Tibial nerve (tissue), 4 donors: ENCODE results near the gene CLEC7A. TPM values are rescaled to one million over a fixed set of nuclear protein-coding genes. Genes with fewer than 3 reads are reported as not detected.
A peak's percentile ranks its signal among the peaks of the same experiment; 100 is the strongest.

ENCODE experiments used
- DNase-seq, 2 donors: peaks; one replicate each; pipeline ENCODE4 v3.0.0-alpha.2; 2019; ENCODE audit warnings: low spot score in 2 of 2
- H3K27ac ChIP-seq, 4 donors: fragments of 200-600 bp; sonication (generic) in 3 of 4; one replicate each; pipeline ENCODE4 v1.5.1; 2017 to 2019; ENCODE audit warnings: mild to moderate bottlenecking in 1 of 4
- H3K27me3 ChIP-seq, 2 donors: fragments of 200-600 bp; sonication (generic) in 1 of 2; one replicate each; pipeline versions ENCODE4 v1.5.1 to v1.6.0; 2017 to 2019
- H3K36me3 ChIP-seq, 3 donors: fragments of 200-600 bp; sonication (generic); one replicate each; pipeline ENCODE4 v1.5.1; 2018 to 2019
- H3K4me1 ChIP-seq, 4 donors: fragments of 200-600 bp; sonication (generic) in 3 of 4; one replicate each; pipeline ENCODE4 v1.5.1; 2017 to 2019
- H3K4me3 ChIP-seq, 4 donors: fragments of 200-600 bp; sonication (generic) in 3 of 4; one replicate each; pipeline ENCODE4 v1.5.1; 2017 to 2019; ENCODE audit warnings: mild to moderate bottlenecking in 1 of 4, moderate library complexity in 1 of 4
- H3K9me3 ChIP-seq, 4 donors: fragments of 200-600 bp; sonication (generic) in 3 of 4; one replicate each; pipeline ENCODE4 v1.5.1; 2017 to 2019
- EP300 ChIP-seq, 2 donors: sonication (generic); formaldehyde crosslinking; IDR thresholded peaks; one replicate each; pipeline ENCODE4 v1.6.1; 2017; ENCODE audit warnings: antibody characterized with exemption in 2 of 2, mild to moderate bottlenecking in 1 of 2
- POLR2A ChIP-seq, 2 donors: fragments of 450-650 bp; IDR thresholded peaks; one replicate each; pipeline ENCODE4 v1.6.1; 2017; ENCODE audit warnings: antibody characterized with exemption in 2 of 2, mild to moderate bottlenecking in 2 of 2, moderate library complexity in 2 of 2
- WGBS, 2 donors: methylation state at CpG; one replicate each; pipeline ENCODE4 v1.1.5; 2018; 5-methylcytosine and 5-hydroxymethylcytosine counted together
- total RNA-seq, 4 donors: library from RNA; depleted of rRNA; stranded (reverse); fragments of >200 nt; gene quantifications; one replicate each; pipeline ENCODE4 v1.1.0, GENCODE V29; 2016
- TF ChIP-seq, protein P1 (sequence below), 5 experiments: fragments of 200-600 bp in 3 of 5; fragments of 450-650 bp in 2 of 5; sonication (generic) in 3 of 5; IDR thresholded peaks; one replicate each; pipeline ENCODE4 v1.5.1; 2016 to 2019; ENCODE audit warnings: antibody characterized with exemption in 5 of 5, mild to moderate bottlenecking in 3 of 5, moderate library complexity in 2 of 5

CLEC7A gene
- total RNA-seq, 4 donors from 2014 or later, result 4.0 to 13.5 (median 7.9) TPM

DNA sequence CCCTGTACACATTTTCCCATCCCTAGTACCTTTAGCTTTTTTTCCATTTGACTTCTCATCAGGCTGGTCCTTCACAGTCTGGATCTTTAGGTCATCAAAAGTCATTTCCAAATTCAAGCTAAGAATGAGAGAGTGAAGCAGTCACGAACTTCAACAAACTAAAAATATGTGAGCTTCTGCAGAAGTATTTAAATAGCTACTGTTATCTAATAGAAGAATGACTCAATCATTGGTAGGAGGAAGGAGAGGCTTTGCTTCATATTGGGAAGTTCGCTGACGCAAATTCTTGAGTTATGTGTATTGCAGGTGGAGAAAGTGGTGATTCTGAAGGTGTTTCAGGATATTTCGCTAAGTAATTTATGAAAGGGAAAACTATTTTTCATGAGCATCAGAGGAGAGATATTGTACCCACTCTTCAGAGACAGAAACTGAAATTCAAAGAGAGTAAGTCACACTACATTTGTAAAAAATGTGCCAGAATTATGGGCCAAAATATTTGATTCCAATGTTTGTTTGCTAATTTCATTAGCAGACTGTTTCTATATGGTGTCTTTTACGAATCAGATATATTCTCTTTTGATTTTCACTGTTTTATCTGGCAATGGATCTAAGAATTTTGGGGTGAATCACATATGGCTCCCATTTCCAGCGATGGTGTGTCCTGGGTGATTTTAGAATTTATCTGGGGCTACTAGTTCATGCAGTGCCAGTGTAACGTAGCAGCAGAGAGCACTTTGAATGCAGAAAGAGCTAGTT, 42.2 kb upstream of the CLEC7A start, which contains the start of gene OLR1:
TSS of gene OLR1 (minus strand) at position 160 of the 756 bp plus-strand sequence. CDS start at position 105, 55 bp downstream.
- no peak within 1 kb of the TSS for H3K27ac ChIP-seq
- no peak within 1 kb of the TSS for H3K4me3 ChIP-seq
- peaks cover 0 to under 1% (median 0%) of the 10 kb centered on the region in 4 donors for H3K4me1 ChIP-seq
- no peak for DNase-seq
- WGBS, 2 donors, result 76 to 79% methylated on average over 7 of the region's 7 CpGs
- H3K36me3 ChIP-seq, result no peaks in the 10 kb centered on the region
- no peaks in the 10 kb centered on the region for H3K27me3 ChIP-seq
- no peaks in the 10 kb centered on the region for H3K9me3 ChIP-seq
- TF ChIP-seq, protein P1, sequence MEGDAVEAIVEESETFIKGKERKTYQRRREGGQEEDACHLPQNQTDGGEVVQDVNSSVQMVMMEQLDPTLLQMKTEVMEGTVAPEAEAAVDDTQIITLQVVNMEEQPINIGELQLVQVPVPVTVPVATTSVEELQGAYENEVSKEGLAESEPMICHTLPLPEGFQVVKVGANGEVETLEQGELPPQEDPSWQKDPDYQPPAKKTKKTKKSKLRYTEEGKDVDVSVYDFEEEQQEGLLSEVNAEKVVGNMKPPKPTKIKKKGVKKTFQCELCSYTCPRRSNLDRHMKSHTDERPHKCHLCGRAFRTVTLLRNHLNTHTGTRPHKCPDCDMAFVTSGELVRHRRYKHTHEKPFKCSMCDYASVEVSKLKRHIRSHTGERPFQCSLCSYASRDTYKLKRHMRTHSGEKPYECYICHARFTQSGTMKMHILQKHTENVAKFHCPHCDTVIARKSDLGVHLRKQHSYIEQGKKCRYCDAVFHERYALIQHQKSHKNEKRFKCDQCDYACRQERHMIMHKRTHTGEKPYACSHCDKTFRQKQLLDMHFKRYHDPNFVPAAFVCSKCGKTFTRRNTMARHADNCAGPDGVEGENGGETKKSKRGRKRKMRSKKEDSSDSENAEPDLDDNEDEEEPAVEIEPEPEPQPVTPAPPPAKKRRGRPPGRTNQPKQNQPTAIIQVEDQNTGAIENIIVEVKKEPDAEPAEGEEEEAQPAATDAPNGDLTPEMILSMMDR (IDR thresholded peaks at IDR 0.05), result no peak
- TF ChIP-seq POLR2A (IDR thresholded peaks at IDR 0.05) (no peak), EP300 (IDR thresholded peaks at IDR 0.05) (no peak)

DNA sequence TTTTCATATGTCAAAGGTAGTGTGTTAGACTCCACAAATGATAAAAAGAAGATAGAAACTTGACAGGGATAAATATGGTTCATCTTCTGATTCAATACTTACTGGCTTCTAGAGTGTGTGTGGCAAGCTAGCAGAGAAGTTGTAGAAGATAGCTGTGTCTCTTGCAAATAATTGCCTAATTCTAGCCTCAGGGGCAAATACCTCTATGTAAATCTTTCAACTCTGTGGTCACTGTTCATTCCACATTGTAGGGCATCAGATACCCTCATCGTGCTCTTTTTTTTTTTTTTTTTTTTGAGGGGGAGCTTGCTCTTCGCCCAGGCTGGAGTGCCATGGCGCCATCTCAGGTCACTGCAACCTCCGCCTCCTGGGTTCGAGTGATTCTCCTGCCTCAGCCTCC, 40.2 kb upstream of the CLEC7A start:
- WGBS, 2 donors, result 88 to 90% methylated on average over 5 of the region's 5 CpGs
- Histone ChIP-seq H3K4me1 (peaks cover 0 to 5% (median 0%) of the 10 kb centered on the region in 4 donors), H3K27ac (no peak overlapping the region), H3K27me3 (no peaks in the 10 kb centered on the region), H3K4me3 (no peak overlapping the region), H3K36me3 (no peaks in the 10 kb centered on the region), H3K9me3 (no peaks in the 10 kb centered on the region)
- DNase-seq, result no peak
- TF ChIP-seq EP300 (IDR thresholded peaks at IDR 0.05), result no peak
- TF ChIP-seq, protein P1 (IDR thresholded peaks at IDR 0.05), result no peak

DNA sequence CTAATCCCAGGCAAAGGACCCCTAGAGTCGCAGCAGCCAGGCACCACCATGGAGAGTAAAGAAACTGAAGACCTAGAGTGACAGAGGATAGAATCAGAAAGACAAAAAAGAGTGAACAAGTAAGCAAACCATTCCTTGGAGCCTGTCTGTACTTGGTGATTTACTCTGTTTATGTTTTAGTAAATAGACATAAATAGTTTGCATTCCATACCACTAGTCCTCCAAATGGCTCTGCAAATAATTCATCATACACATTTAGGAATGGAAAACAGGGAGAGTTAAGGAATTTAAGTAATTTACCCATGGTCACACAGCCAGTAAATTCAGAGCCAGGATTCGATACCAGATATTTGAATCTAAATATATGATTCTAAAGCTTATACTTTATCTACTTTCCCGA, 39.1 kb upstream of the CLEC7A start:
- H3K9me3 ChIP-seq, result no peaks in the 10 kb centered on the region
- TF ChIP-seq POLR2A (IDR thresholded peaks at IDR 0.05), result no peak
- TF ChIP-seq EP300 (IDR thresholded peaks at IDR 0.05), result no peak
- TF ChIP-seq, protein P1 (IDR thresholded peaks at IDR 0.05), result no peak
- no peak for DNase-seq
- H3K4me3 ChIP-seq, result no peak overlapping the region
- no peak overlapping the region for H3K27ac ChIP-seq
- WGBS, 2 donors, result 62 to 70% methylated on average over 3 of the region's 3 CpGs
- no peaks in the 10 kb centered on the region for H3K36me3 ChIP-seq
- no peaks in the 10 kb centered on the region for H3K27me3 ChIP-seq
- peaks cover 0 to 5% (median 0%) of the 10 kb centered on the region in 4 donors for H3K4me1 ChIP-seq

DNA sequence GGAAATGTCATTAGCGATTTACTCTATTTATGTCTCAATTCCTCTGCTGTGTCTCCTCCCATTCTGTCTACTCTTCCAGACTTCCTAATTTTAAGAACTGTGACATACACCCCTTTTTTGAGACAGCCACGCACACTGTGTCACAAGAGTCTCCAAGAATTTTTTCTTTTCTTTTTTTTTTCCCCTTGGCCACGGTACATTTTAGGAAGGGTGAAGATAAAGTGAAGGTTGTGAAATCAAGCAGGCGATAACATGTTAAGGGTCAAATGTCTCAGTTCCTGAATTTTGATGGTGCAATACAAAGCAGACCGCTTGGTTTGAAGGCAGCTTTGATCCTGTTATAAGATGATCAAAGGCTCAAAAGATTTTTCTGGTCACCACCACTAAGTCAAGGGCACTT, 37.6 kb upstream of the CLEC7A start:
- Histone ChIP-seq H3K4me3 (no peak overlapping the region), H3K4me1 (peaks cover 0 to 5% (median 0%) of the 10 kb centered on the region in 4 donors), H3K36me3 (no peaks in the 10 kb centered on the region), H3K9me3 (no peaks in the 10 kb centered on the region), H3K27ac (peak overlapping the region in 1 of 4 donors; percentile 16), H3K27me3 (no peaks in the 10 kb centered on the region)
- TF ChIP-seq EP300 (IDR thresholded peaks at IDR 0.05), result peak; percentile 41 to 80
- TF ChIP-seq POLR2A (IDR thresholded peaks at IDR 0.05), result no peak
- WGBS, 2 donors, result 57 to 61% methylated on average over 5 of the region's 5 CpGs
- DNase-seq, result peak in 1 of 2 donors; percentile 15

DNA sequence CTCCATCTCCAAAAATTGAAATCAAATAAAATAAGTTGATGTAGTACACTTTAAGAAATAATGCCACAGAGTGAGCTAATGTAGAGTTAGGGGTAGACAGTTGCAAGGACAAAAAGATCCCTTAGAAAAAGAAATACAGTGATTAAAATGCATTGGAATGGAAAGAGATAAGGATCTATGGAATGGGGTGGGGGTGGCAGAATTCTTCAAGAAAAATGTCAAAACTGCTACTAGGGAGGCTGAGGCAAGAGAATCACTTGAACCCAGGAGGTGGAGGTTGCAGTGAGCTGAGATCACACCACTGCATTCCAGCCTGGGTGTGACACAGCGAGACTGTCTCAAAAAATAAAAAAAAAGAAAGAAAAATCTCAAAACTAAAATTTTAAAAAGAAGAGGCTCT, 35.4 kb upstream of the CLEC7A start:
- Histone ChIP-seq H3K9me3 (no peaks in the 10 kb centered on the region), H3K27ac (no peak overlapping the region), H3K27me3 (no peaks in the 10 kb centered on the region), H3K4me3 (no peak overlapping the region), H3K36me3 (no peaks in the 10 kb centered on the region), H3K4me1 (peaks cover 0 to 7% (median 0%) of the 10 kb centered on the region in 4 donors)
- DNase-seq, result no peak
- TF ChIP-seq, protein P1 (IDR thresholded peaks at IDR 0.05), result no peak
- no peak for TF ChIP-seq POLR2A (IDR thresholded peaks at IDR 0.05)
- no peak for TF ChIP-seq EP300 (IDR thresholded peaks at IDR 0.05)
- WGBS, 2 donors, result 0 to 33% methylated on average over 1 of the region's 1 CpG
